ENCODE measurements around the gene NSMCE1.
"Not testable (repeated sequence)": the region's sequence is repeated elsewhere in the genome, so short reads cannot be mapped to it uniquely, and the experiment has no call there.

Gene NSMCE1

GRCh38 chr16:27302126-27302525 is 33.6 kb upstream of the NSMCE1 start:
- no peak for DNase-seq (ENCODE audit: low read depth)

DNA sequence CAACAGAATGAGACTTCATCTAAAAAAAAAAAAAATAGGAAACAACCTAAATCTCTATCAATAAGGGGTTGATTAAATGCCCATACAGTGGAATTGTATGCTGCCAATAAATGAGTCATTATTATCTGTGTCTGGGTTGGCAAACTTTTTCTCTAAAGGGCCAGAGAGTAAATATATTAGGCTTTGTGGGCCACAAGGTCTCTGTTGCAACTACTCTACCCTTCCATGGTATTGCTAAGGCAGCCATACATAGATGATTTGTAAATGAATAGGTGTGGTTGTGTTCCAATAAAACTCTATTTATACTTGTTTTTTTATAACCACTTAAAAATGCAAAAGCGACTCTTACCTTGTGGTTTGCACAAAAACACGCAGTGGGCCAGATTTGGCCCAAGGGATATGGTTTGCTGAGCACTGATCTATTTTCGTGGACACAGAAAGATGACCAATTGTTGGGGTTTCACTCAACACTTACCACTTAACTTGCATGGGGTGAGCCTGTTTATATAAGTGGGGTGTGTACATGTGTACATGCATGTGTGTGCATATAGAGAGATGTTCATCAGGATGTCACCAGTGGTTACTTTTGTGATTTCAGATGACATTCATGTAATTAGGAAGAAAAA is 32.8 kb upstream of the NSMCE1 start:
- DNase-seq (ENCODE audit: low read depth) = no peak

- no peak for DNase-seq (ENCODE audit: low read depth)
Observed at GRCh38 chr16:27298132-27298531, 29.6 kb upstream of the NSMCE1 start.

GRCh38 chr16:27293343-27293742 is 24.8 kb upstream of the NSMCE1 start:
- no peak for DNase-seq (ENCODE audit: low read depth)

GRCh38 chr16:27291722-27292240 is 23.2 kb upstream of the NSMCE1 start:
- DNase-seq (ENCODE audit: low read depth) = no peak

DNA sequence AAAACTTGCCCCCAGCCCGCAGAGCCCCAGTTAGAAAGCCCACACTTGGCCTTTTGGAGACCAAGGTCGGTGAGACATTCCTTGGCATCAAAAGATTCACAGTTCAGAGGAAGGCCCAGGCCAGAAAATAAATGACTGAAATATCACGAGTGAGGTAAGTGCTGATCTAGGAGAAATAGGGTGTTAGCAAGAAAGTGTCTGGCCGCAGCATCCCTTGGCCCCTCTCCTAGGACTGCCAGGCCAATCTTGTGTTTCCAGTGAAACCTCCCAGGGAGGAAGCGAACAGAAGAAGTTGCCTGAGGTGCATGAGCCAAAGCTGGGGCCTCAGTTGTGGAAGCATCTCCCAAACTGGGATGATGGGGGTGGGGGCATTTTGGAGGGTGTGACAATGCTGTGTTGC is 22.5 kb upstream of the NSMCE1 start:
- DNase-seq (ENCODE audit: low read depth) = no peak

GRCh38 chr16:27290562-27290961 is 22.0 kb upstream of the NSMCE1 start:
- DNase-seq (ENCODE audit: low read depth) = no peak

- no peak for DNase-seq (ENCODE audit: low read depth)
Observed at GRCh38 chr16:27289669-27290068, 21.1 kb upstream of the NSMCE1 start.

GRCh38 chr16:27288313-27288712 is 19.7 kb upstream of the NSMCE1 start:
- not testable (repeated sequence) for DNase-seq (ENCODE audit: low read depth)

DNA sequence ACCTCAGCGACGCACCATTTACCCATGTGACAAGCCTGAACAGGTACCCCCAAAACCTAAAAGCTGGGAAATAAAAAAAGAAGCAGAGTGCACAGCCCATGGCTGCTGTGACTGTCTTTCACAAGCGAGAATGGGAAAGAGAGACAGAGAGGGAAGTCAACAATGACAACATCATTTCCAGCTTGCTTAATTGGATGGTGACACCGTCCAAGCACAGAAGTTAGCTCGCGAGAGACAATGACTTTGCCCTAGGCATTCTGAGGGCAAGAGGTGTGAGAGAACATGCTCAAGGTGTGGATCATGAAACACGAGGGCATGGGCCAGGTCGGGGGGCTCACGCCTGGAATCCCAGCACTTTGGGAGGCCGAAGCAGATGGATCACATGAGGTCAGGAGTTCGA is 19.3 kb upstream of the NSMCE1 start:
- no peak for DNase-seq (ENCODE audit: low read depth)

- peak; percentile 60 for DNase-seq (ENCODE audit: low read depth)
Observed at GRCh38 chr16:27287051-27287811, 18.7 kb upstream of the NSMCE1 start.

DNA sequence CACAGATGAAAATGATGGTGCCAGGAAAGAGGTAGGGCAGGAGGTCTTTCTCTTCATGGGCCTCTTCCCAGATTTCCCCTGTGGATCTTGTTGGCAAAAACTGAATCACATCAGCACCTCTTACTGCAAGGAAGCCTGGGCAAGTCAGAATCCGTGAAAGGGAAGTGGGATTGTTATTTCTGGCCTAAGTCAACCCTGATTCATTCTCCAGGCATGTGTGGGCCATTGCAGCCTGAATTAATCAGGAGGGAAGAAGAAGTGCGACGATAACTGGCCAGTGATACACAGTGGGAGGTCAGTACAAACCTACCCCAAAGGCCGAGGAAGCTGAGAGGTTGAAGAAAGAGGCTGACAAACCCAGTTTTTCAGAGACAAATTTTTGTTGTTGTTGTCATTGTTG is 17.9 kb upstream of the NSMCE1 start:
- DNase-seq (ENCODE audit: low read depth) = peak; percentile 95

DNA sequence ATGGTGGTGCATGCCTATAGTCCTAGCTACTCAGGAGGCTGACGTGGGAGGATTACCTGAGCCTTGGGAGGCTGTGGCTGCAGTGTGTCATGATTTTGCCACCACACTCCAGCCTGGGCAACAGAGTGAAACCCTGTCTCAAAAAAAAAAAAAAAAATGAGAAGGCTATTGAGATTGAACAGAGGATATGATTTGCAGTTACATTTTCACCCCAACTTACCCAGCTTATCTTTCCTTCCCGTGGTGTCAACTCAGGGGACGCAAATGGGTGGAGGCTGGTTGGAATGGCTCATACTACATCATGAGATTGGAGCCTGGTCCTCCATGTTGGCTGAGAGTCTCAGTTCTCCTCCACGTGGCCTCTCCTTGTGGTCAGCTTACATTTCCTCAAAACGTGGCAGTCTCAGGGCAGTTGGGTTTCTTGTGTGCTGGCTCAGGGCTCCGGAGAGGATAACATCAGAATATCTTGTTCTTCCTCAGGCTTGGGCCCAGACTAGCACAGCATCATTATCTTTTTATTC is 17.2 kb upstream of the NSMCE1 start:
- no peak for DNase-seq (ENCODE audit: low read depth)

DNA sequence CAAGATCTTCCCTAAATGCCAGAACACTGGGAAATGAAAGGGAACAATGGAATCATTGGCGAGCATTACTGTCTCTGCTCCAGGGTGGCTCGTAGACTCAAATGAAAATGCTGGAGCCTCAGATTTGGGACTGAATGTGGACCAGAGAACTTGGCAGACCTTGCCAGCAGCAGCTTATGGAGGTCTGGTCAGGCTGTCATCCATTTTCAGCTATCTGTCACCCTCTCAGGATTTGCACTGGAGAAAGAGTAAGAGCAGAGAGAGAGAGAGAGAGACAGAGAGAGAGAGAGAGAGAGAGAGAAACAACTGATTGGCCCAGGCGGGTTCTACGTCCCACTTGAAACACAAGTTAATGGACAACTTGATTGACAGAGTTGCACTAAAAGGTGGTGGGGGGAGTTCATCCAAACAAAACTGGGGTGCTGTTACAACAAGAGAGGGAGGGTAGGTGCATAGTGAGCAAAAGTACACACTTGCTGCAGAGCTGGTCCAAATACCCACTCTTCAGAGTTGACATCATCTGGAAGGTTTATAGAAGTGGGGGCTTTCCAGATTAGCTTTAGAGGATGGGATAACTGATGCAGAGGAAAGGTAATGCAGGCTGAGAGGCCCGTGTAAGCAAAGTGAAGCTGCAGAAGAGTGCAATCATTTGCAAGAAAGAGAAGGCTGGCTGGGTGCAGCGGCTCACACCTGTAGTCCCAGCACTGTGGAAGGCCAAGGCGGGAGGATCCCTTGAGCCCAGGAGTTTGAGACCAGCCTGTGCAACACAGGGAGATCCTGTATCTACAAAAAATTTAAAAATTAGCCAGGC is 16.5 kb upstream of the NSMCE1 start:
- DNase-seq (ENCODE audit: low read depth) = no peak

- DNase-seq (ENCODE audit: low read depth) = no peak
Observed at GRCh38 chr16:27281243-27281642, 12.7 kb upstream of the NSMCE1 start.

DNA sequence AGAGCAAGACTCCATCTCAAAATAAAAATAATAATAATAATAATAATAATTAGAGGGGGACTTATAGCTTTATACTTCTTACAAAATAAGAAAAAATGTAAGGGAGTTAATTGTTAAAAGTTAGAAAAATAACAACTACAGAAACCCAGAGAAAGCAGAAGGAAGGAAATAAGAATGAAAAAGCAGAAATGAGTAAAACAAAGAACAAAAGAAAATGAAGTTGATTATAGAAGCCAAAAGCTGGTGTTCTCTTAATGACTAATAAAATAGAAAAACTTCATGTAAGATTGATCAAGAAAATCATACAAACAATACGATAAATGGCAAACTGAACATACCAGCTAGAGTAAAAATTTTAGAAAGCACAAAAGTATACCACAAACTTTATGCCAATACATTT is 6.8 kb upstream of the NSMCE1 start:
- DNase-seq (ENCODE audit: low read depth) = no peak

DNA sequence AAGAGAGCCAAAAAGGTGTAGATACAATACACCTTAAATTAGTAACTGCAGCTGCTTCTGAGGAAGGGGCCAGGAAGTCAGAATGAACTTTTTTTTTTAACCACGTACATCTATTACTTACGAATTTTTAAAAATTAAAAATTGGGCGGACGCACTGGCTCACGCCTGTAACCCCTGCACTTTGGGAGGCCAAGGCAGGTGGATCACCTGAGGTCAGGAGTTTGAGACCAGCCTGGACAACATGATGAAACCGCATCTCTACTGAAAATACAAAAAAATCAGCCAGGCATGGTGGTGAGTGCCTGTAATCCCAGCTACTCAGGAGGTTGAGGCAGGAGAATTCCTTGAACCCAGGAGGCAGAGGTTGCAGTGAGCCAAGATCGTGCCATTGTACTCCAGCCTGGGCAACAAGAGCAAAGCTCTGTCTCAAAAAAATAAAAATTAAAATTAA is 5.9 kb upstream of the NSMCE1 start:
- not testable (repeated sequence) for DNase-seq (ENCODE audit: low read depth)

GRCh38 chr16:27273670-27274423 is 5.3 kb upstream of the NSMCE1 start:
- no peak for DNase-seq (ENCODE audit: low read depth)

- no peak for DNase-seq (ENCODE audit: low read depth)
Observed at GRCh38 chr16:27273330-27273669, 4.7 kb upstream of the NSMCE1 start.

- not testable (repeated sequence) for DNase-seq (ENCODE audit: low read depth)
Observed at GRCh38 chr16:27272697-27273096, 4.1 kb upstream of the NSMCE1 start.

DNA sequence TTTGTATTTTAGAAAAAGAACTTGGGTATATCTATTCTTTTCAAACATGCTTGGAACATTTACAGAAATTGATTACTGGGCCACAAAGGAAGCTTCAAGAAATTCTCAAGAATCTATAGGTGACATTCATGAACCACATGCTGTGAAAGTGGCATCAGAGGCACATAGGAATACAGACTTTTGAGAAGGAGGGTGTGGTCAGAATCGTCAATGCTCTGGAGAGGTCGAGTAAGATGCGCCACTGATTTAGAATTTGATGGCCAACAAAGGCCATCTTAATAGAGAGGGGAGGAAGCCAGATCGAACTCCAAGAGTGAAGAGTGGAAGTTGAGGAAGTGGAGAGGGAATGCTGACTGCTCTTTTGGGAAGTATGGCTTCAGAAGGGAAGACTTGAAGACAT is 3.5 kb upstream of the NSMCE1 start:
- no peak for DNase-seq (ENCODE audit: low read depth)

GRCh38 chr16:27270349-27270748 is 1.8 kb upstream of the NSMCE1 start:
- DNase-seq (ENCODE audit: low read depth) = no peak

All from iris pigment epithelial cell (primary cell).